Natural killer cell (primary cell): ENCODE measurements around the gene TTBK1. TPM values are rescaled to one million over a fixed set of nuclear protein-coding genes. Genes with fewer than 3 reads are reported as not detected.

Source experiments
- ATAC-seq, 3 donors: fragments of 150-1000 bp in 2 of 3; fragments of 200-7000 bp in 1 of 3; cut with Tn5 transposase; 1 replicate in 1 of 3; 2 replicates in 2 of 3; pipeline ENCODE4 v1.10.0; 2021; ENCODE audit warnings: mild to moderate bottlenecking in 2 of 3, moderate library complexity in 2 of 3
- DNase-seq, 2 donors: peaks; one replicate each; pipeline versions ENCODE4 v3.0.0 to v3.0.0-alpha.2; 2013 to 2021; ENCODE audit warnings: mixed read lengths in 1 of 2
- H3K27ac ChIP-seq: one replicate; pipeline ENCODE4 v1.5.1; 2013; ENCODE audit warnings: mild to moderate bottlenecking, low read length
- H3K27me3 ChIP-seq: one replicate; pipeline ENCODE4 v1.6.1; 2013; ENCODE audit warnings: low read length; ENCODE audit not compliant: control insufficient read depth, insufficient read depth
- H3K36me3 ChIP-seq: one replicate; pipeline ENCODE4 v1.6.1; 2013; ENCODE audit warnings: low read length; ENCODE audit not compliant: control insufficient read depth, insufficient read depth
- H3K4me1 ChIP-seq: one replicate; pipeline ENCODE4 v1.6.1; 2013; ENCODE audit warnings: low read length; ENCODE audit not compliant: control insufficient read depth, insufficient read depth
- H3K4me3 ChIP-seq: one replicate; pipeline ENCODE4 v1.5.1; 2013; ENCODE audit warnings: low read length
- H3K9me3 ChIP-seq: one replicate; pipeline ENCODE4 v1.6.1; 2013; ENCODE audit warnings: low read length; ENCODE audit not compliant: control insufficient read depth, insufficient read depth
- H3K27ac Mint-ChIP-seq, 2 donors: one replicate each; pipeline ENCODE4 v1.8.0; 2022; ENCODE audit warnings: mild to moderate bottlenecking in 2 of 2, mixed read lengths in 2 of 2, moderate library complexity in 1 of 2
- H3K27me3 Mint-ChIP-seq, 2 donors: one replicate each; pipeline ENCODE4 v1.8.0; 2022; ENCODE audit warnings: low read depth in 2 of 2, mixed read lengths in 2 of 2
- H3K36me3 Mint-ChIP-seq: one replicate; pipeline ENCODE4 v1.8.0; 2022; ENCODE audit warnings: mixed read lengths
- H3K4me1 Mint-ChIP-seq, 2 donors: one replicate each; pipeline ENCODE4 v1.8.0; 2022; ENCODE audit warnings: mixed read lengths in 2 of 2
- H3K4me3 Mint-ChIP-seq: one replicate; pipeline ENCODE4 v1.8.0; 2022; ENCODE audit warnings: mild to moderate bottlenecking, moderate library complexity, mixed read lengths
- H3K9me3 Mint-ChIP-seq, 2 donors: one replicate each; pipeline ENCODE4 v1.8.0; 2022; ENCODE audit warnings: mixed read lengths in 2 of 2
- WGBS: methylation state at CpG from one replicate; pipeline ENCODE4 v1.1.7; 2013; ENCODE audit warnings: missing lambda C conversion rate; ENCODE audit not compliant: insufficient coverage; 5-methylcytosine and 5-hydroxymethylcytosine counted together
- intact Hi-C: fragments of 100-400 bp; cut with micrococcal nuclease; formaldehyde crosslinking; loops from one replicate; pipeline ENCODE4 v1.14.2; 2022
- total RNA-seq, 4 donors: library from RNA; stranded (reverse); fragments of 120-200 nt in 1 of 4; gene quantifications; one replicate each; pipeline versions ENCODE4 v1.2.3 to v1.2.4, GENCODE V29; 2013 to 2022
- TF ChIP-seq, protein P1 (sequence below): fragments of 200-600 bp; IDR thresholded peaks from one replicate; pipeline ENCODE4 v1.8.0; 2022; ENCODE audit warnings: antibody characterized with exemption

The TTBK1 gene
- total RNA-seq, 3 donors from 2014 or later (not counting 1 experiment from before 2014, with no cell fraction given) = 0.07 TPM; not detected in 2

DNA sequence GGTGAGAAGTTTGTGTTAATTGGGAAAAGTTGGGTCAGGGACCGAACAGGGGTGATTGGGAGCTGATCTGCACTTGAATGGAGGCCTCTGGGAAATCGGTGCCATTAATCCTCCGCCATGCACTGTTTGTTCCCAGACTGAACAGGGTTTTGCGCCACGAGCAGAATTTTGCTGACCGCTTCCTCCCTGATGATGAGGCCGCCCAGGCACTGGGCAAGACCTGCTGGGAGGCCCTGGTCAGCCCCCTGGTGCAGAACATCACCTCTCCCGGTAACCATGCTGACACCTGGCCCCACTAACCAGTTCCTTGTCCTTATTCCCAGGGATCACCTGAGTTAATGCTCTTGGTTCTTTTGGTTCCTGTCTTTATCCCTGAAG lies 39.6 kb upstream of the TTBK1 start:
- Histone ChIP-seq H3K27ac (no peak overlapping the region), H3K9me3 (no peaks in the 10 kb centered on the region), H3K27me3 (no peaks in the 10 kb centered on the region), H3K36me3 (peaks cover 16% of the 10 kb centered on the region), H3K4me3 (no peak overlapping the region), H3K4me1 (no peaks in the 10 kb centered on the region)
- H3K36me3 Mint-ChIP-seq = no peaks in the 10 kb centered on the region
- TF ChIP-seq, protein P1, sequence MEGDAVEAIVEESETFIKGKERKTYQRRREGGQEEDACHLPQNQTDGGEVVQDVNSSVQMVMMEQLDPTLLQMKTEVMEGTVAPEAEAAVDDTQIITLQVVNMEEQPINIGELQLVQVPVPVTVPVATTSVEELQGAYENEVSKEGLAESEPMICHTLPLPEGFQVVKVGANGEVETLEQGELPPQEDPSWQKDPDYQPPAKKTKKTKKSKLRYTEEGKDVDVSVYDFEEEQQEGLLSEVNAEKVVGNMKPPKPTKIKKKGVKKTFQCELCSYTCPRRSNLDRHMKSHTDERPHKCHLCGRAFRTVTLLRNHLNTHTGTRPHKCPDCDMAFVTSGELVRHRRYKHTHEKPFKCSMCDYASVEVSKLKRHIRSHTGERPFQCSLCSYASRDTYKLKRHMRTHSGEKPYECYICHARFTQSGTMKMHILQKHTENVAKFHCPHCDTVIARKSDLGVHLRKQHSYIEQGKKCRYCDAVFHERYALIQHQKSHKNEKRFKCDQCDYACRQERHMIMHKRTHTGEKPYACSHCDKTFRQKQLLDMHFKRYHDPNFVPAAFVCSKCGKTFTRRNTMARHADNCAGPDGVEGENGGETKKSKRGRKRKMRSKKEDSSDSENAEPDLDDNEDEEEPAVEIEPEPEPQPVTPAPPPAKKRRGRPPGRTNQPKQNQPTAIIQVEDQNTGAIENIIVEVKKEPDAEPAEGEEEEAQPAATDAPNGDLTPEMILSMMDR = no peak
- H3K27me3 Mint-ChIP-seq = no peaks in the 10 kb centered on the region
- H3K9me3 Mint-ChIP-seq = no peaks in the 10 kb centered on the region
- ATAC-seq = no peak
- H3K4me1 Mint-ChIP-seq = peaks cover 0 to 5% of the 10 kb centered on the region in 2 donors
- DNase-seq = no peak
- intact Hi-C loops = no loop called here
- 95% methylated on average over 8 of the region's 8 CpGs for WGBS
- no peak overlapping the region for H3K27ac Mint-ChIP-seq
- H3K4me3 Mint-ChIP-seq = no peak overlapping the region

- TF ChIP-seq, protein P1 = no peak
- no peak for ATAC-seq
- Mint-ChIP-seq H3K4me3 (no peak overlapping the region), H3K27me3 (no peaks in the 10 kb centered on the region), H3K9me3 (no peaks in the 10 kb centered on the region), H3K27ac (no peak overlapping the region), H3K4me1 (peaks cover 0 to 5% of the 10 kb centered on the region in 2 donors), H3K36me3 (no peaks in the 10 kb centered on the region)
- no peaks in the 10 kb centered on the region for H3K27me3 ChIP-seq
- peaks cover 12% of the 10 kb centered on the region for H3K36me3 ChIP-seq
- no peak for DNase-seq
- no peaks in the 10 kb centered on the region for H3K4me1 ChIP-seq
- no peak overlapping the region for H3K4me3 ChIP-seq
- WGBS = 96% methylated on average over 23 of the region's 23 CpGs
- H3K27ac ChIP-seq = no peak overlapping the region
- no peaks in the 10 kb centered on the region for H3K9me3 ChIP-seq
- intact Hi-C loops = no loop called here
Observed at GRCh38 chr6:43204271-43205105, 38.8 kb upstream of the TTBK1 start.

DNA sequence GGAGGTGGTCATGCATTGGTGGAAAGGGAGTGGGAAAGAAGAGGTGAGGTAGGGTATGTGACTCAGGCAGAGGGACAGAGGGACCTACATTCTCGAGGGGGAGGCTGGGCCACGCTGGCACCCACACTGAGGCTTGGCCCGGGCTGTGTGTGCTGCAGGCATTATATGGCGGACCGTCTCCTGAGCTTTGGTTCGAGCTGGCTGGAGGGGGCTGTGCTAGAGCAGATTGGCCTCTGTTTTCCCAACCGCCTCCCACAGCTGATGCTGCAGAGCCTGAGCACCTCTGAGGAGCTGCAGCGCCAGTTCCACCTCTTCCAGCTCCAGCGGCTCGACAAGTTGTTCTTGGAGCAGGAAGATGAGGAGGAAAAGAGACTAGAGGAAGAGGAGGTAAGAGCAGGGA lies 37.4 kb upstream of the TTBK1 start:
- TF ChIP-seq, protein P1 = no peak
- Histone ChIP-seq H3K9me3 (no peaks in the 10 kb centered on the region), H3K36me3 (peaks cover 6% of the 10 kb centered on the region), H3K27me3 (no peaks in the 10 kb centered on the region), H3K4me1 (no peaks in the 10 kb centered on the region), H3K27ac (no peak overlapping the region), H3K4me3 (no peak overlapping the region)
- no peak for DNase-seq
- Mint-ChIP-seq H3K27ac (no peak overlapping the region), H3K9me3 (no peaks in the 10 kb centered on the region), H3K27me3 (no peaks in the 10 kb centered on the region), H3K36me3 (no peaks in the 10 kb centered on the region), H3K4me1 (peaks cover 0 to 5% of the 10 kb centered on the region in 2 donors), H3K4me3 (no peak overlapping the region)
- WGBS = 97% methylated on average over 10 of the region's 10 CpGs
- ATAC-seq = no peak
- intact Hi-C loops = no loop called here

DNA sequence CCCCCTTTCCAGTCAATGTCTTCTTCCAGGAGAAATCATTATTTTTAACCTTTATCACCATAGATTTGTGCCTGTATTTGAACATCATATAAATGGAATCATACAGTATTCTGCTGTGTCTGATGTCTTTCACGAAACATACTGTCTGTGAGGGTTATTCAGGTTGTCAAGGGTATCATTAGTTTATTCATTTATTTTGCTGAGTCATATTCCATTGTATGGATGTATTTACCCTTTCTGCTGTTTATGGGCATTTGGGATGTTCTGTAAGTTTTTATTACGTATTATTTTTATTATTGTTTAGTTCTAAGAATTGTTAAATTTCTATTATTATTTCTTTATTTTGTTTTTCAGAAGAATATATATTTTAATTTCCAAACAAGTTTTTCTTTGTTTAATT lies 36.0 kb upstream of the TTBK1 start:
- Histone ChIP-seq H3K27ac (no peak overlapping the region), H3K27me3 (no peaks in the 10 kb centered on the region), H3K9me3 (no peaks in the 10 kb centered on the region), H3K4me1 (no peaks in the 10 kb centered on the region), H3K36me3 (peaks cover 6% of the 10 kb centered on the region), H3K4me3 (no peak overlapping the region)
- Mint-ChIP-seq H3K27me3 (no peaks in the 10 kb centered on the region), H3K36me3 (no peaks in the 10 kb centered on the region), H3K4me3 (no peak overlapping the region), H3K9me3 (no peaks in the 10 kb centered on the region), H3K4me1 (peaks cover 0 to 5% of the 10 kb centered on the region in 2 donors), H3K27ac (no peak overlapping the region)
- TF ChIP-seq, protein P1 = no peak
- no peak for ATAC-seq
- 90% methylated on average over 1 of the region's 2 CpGs for WGBS
- intact Hi-C loops = no loop called here
- no peak for DNase-seq
